Osteoblast (primary cell): Measurements from ENCODE around the gene SSTR5. TPM values are rescaled to one million over a fixed set of nuclear protein-coding genes. Genes with fewer than 3 reads are reported as not detected.

Experiments used
- total RNA-seq: library from RNA; depleted of rRNA; stranded (reverse); fragments of >200 nt; gene quantifications from 2 replicates; pipeline ENCODE4 v1.2.3, GENCODE V29; 2012

SSTR5 gene
- total RNA-seq, 1 donor = not detected

Other genes with a start within 250 kb of the SSTR5 start
- gene LMF1, start 101.8 kb upstream of the SSTR5 start, total RNA-seq = 25.3 and 35.8 TPM in 2 replicates
- gene SOX8, start 91.0 kb upstream of the SSTR5 start, total RNA-seq = under 0.01 TPM in 1 of 2 replicates, not detected in the other
- gene C1QTNF8, start 23.5 kb downstream of the SSTR5 start, total RNA-seq = not detected in 2 replicates
- under 0.01 TPM in 2 replicates for gene CACNA1H, start 80.4 kb downstream of the SSTR5 start, total RNA-seq
- gene TPSG1, start 152.5 kb downstream of the SSTR5 start, total RNA-seq = not detected in 2 replicates
- not detected in 2 replicates for gene TPSB2, start 157.4 kb downstream of the SSTR5 start, total RNA-seq
- not detected in 2 replicates for gene TPSAB1, start 168.0 kb downstream of the SSTR5 start, total RNA-seq
- gene TPSD1, start 183.3 kb downstream of the SSTR5 start, total RNA-seq = not detected in 2 replicates
- 37.1 and 49.2 TPM in 2 replicates for gene UBE2I, start 236.9 kb downstream of the SSTR5 start, total RNA-seq